Urothelium cell line (cell line): ENCODE data around the gene MYO5A.
"Not testable (repeated sequence)": the region's sequence is repeated elsewhere in the genome, so short reads cannot be mapped to it uniquely, and the experiment has no call there.

Experiments
- DNase-seq: peaks from one replicate; pipeline ENCODE4 v3.0.0; 2011; ENCODE audit warnings: low spot score, mixed read lengths
- FAIRE-seq: peaks from 2 replicates; lab custom pipeline; 2011; peaks lifted over from hg19 to GRCh38; lab: Jason Lieb, UNC

The MYO5A gene

DNA sequence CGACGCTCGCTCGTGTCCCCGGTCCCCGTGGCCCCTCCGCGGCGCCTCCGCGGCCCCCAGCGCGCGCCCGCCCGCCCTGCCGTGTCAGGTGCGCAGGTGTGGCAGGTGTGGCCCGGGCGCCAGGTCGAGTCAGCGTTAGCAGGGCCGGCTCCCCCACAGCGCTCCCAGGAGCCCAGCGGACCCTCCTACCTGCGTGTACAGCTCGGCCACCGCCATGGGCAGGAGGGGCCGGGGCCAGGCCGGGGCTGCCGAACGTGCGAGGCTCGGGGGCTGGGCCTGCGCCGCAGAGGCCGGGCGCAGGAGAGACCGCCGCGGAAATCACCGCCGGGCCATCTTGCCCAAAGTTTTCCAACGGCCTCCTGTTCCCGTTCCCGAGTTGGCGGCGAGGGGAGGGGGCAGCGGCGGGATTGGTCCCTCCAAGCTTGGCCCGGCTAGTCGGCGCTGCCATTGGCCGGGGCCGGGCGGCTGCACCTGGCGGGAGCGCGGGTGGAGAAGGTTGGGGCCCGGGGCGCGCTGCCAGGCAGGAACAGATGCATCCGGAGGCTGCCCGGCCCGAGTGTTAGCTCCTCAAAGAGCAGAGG is 233.2 kb downstream of the MYO5A start, which contains the start of gene MYO5C:
Gene MYO5C (minus strand): TSS at position 384 of the 581 bp plus-strand sequence. CDS start 168 bp downstream, at position 216.
- no peak for DNase-seq
- FAIRE-seq, result no peak

DNA sequence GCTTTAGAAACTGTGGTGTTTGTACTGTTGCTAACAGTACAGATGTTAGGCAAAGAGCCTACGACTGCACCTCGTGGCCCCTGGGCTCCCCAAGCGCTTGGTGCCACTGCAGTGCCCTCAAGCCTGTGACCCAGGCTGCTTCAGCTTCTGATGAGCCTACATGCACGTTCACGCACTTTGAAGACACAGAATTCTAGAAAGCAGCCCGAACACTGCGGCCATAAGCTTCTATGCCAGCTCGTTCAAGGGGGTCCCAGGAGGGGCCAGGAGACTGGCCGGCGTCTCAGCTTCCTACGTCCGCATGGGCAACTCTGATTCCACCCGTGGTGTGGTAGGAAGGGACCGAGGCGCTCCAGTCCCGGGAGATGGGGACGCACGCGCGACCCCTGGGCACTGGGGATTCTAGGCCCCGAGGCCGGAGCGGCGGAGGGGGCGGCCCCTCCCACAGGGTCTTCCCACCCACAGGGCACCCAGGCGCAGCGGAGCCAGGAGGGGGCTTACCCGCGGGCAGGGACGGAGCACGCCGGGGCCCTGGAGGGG is 233.7 kb downstream of the MYO5A start:
- FAIRE-seq (no peak), DNase-seq (no peak)

DNA sequence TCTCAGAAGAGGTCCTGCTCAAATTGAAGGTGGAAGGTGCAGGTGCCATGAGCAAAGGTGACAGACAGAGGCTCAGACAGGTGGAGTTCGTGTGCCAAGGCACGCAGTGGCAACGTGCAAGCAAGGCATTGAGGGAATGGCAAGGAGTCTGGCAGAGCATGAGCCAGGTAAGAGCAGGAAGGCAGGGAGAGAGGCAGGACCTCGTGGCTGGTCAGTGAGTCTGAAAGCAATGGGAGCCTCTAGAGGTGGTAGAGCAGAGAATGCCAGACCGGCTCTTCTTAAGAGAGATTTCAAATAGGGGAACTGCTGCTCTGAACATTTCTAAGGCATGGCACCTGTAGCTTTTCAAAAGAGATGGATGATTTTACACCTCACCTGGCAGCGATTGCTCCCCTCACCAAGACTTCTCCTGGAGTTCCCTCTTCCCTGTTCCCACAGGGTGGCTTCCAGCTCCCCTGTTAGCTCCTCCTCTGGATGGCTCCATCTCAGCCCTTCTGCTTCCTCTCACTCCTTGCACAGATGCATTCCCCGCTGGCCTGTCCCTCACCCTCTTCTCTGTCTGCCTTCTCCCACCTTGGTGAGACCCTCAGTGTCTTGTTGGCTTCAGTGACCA is 235.8 kb downstream of the MYO5A start:
- DNase-seq, result no peak
- FAIRE-seq, result no peak

DNA sequence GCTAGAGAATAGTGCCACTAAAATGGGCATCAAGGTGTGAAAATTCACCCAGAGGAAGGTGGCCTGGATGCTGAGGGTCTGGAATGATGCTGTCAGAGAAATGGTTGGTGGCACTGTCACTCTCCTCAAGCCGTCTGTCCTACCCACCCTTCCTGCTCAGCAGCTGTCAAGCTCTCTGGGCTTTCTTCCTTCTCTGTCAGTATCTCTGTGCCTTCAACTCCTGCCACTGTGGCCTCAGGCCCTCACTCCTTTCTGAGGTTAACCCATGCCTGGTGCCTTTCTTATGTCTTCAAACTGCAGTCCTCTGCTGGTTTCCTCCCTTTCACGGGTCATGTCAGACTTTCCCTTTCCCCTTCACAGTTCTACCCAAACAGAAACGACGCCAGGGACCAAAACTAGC is 237.5 kb downstream of the MYO5A start:
- no peak for FAIRE-seq
- DNase-seq, result no peak

DNA sequence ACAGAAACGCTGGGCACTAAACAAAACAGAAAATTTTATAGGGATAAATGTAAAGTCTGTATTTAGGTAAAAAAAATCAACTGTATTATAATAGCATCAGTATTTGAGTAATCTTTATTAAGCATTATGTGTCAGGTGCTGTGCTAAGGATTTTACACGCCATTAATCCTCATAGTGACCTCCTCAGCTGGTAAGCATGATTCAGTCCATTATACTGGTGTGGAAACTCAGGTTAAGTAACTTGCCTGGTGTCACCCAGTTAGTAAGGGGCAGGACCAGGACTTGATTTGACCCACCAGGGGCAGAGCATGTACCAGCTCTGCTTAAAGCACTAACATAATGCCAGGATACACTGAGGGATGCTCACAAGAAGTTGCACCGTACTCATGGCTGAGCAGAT is 237.9 kb downstream of the MYO5A start:
- no peak for DNase-seq
- FAIRE-seq, result no peak

DNA sequence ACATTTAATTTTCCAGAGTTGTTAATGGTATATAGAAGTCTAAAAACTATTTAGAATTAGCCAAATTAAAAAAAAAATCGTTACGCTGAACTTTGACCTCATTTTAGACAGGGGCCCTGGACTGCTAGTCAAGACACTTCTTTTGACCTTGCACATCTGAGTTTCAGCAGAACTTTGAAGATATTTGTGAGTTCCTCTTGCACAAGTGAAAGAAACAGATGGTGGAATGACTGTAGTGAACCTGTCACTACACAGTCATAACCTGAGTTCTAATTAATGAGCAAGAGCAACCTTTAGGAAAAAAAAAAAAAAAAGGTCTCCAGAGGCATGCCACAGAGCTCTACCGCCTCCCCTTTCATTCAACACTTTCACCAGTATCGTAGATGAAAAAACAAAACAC is 238.4 kb downstream of the MYO5A start:
- no peak for FAIRE-seq
- DNase-seq, result no peak

DNA sequence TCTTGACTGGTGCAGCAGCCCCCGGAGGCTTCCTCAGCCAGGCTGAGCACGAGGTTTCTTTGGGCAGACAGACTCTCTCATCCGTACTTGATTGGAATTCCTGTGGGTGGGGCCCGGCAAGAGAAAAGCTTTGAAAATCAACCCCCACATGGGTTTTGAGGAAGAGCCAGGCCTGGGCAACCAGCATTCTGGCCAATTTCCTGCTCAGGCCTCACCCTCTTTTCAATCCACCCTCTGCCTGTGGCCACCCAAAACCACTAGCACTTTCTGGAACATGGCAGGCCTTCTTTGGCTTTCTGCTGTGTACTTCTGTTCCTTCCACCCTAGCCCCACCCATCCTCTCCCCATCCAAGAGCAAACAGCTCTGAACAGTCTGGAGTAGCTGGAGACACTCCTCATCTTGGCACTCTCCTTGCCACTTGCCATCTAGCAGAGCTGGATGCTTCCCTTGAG is 239.0 kb downstream of the MYO5A start:
- DNase-seq (peak; percentile 6), FAIRE-seq (no peak)

DNA sequence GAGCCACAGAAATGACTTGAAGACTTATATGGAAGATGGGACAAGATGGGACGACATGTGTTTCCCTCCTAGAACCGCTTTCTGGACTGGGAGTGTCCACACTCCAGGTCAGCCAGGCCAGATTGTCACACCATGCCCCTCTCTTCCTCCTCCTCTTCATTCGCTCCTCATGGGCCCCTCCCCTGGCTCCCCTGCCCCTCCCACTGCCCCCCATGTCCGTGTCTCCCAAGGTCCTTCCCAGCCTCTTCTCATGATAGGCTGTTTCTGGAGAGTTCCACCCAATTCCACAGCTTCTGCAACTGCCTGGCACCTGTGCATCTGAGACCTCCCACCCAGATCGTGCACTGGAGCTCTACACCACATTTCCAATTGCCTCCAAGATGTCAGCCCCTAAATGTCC is 239.7 kb downstream of the MYO5A start:
- FAIRE-seq, result no peak
- DNase-seq, result no peak

DNA sequence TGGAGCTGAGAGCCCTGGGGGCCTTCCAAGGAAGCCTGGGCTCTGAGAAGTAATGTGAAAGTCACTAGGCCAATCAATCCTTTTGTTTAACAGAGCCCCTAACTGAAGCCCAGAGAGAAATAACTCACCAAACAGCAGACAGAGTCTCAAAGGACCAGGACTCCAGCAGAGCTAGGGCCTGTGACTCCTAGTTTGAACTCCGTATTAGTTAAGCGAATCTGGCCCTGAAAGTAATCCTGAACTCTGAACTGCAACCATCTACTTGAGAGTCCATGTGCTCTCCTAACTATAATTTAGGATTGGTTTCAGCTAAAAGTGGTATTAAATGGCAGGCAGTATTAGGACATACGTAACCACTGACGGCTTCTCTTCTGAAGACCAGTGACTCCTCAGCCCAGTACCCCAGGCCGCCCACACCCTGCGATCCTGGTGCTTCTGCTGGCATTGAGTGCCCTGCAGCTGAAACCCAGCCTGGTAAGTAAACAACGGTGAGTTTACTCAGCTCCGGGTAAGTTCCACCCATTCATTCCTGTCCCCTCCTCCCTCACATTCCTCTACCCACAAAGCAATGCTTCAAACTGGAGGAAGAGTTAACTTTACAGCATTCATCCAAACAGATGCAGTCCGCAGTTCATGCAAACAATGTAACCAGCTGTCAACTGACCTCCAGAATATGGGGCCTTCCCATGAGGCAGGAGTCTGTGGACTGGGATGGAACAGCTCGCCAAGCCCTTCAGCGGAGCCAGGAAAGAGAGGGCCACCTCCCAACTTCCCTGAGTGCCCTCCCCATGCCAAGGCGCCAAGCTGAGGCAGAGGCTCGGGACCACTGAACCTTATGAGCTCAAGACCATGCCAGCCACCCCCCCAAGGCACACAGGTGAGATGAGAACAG is 240.4 kb downstream of the MYO5A start:
- DNase-seq (peak; percentile 25), FAIRE-seq (no peak)

DNA sequence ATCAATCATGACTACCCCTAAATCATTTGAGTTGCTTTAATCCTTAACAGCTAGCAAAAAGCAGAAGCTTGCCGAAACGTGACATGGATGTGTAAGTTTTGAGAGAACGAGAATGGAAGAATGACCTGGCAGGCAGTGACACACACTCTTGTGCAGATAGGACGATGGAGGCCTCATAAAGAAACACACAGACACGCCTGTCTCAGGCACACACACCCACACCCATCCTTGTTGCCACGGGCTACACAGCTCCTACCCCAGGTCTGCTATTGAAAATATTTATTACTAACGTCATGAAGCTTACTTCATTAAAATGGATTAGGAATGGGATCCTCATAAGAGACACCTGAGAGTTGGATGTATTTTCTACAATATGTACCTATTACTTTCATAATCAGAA is 241.6 kb downstream of the MYO5A start:
- no peak for DNase-seq
- no peak for FAIRE-seq

DNA sequence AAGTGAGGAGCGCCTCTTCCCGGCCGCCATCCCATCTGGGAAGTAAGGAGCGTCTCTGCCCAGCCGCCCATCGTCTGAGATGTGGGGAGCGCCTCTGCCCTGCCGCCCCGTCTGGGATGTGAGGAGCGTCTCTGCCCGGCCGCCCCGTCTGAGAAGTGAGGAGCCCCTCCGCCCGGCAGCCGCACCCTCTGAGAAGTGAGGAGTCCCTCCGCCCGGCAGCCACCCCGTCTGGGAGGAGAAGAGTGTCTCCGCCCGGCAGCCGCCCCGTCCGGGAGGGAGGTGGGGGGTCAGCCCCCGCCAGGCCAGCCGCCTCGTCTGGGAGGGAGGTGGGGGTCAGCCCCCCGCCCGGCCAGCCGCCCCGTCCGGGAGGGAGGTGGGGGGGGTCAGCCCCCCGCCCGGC is 242.7 kb downstream of the MYO5A start:
- FAIRE-seq, DNase-seq: not testable (repeated sequence)

DNA sequence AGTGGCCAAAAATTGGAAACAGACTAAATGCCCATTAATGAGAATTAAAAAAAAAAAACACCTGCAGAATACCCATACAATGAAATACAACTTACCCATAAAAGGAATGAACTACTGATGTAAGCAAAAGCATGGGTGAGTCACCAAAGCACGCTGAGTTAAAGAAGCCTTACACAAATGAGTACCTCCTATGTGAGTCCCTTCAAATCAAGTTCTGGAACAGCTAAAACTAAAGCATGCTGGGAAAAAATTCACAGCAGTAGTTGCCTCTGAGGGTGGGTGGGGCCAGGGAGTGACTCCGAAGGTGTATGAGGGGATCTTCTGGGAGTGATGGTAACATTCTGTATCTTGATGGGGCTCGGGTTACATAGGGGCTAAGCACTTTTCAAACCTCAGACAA is 244.5 kb downstream of the MYO5A start:
- DNase-seq (no peak), FAIRE-seq (no peak)

DNA sequence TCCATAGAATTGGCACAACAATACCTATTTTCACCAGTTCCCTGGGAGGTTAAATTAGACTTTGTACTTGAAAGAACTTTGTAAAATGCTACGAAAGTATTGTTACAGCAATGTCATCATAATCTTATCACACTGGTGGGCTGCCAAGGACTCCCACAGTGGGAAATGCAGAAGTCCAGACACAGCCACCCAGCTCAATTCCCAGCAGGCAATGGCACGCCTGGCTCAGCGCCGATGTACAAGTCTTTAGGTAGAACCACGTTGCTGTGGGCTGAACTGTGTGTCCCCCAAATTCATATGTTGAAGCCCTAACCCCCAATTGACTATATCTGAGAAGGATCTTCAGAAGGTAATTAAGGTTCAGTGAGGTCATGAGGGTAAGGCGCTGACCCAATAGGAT is 245.4 kb downstream of the MYO5A start:
- no peak for FAIRE-seq
- DNase-seq, result no peak

DNA sequence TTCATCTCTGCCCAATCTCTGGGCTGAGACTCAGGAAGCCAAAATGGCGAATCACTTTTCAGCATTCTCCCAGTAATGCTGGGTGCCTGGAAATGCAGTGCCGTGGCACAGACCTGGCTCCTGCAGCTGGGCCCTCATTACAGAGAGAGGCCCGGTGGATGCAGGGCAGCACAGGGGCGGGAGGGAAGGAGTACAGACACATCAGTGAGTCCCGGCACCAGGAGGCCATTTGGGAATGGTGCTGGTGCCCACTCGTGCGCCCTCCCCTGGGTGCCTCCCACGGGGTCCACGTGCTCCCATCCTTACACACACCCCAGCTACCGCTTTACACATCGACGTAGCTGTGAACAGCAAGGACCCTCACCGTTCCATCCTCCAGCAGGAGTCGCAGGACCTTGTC is 246.3 kb downstream of the MYO5A start:
- DNase-seq (no peak), FAIRE-seq (no peak)

DNA sequence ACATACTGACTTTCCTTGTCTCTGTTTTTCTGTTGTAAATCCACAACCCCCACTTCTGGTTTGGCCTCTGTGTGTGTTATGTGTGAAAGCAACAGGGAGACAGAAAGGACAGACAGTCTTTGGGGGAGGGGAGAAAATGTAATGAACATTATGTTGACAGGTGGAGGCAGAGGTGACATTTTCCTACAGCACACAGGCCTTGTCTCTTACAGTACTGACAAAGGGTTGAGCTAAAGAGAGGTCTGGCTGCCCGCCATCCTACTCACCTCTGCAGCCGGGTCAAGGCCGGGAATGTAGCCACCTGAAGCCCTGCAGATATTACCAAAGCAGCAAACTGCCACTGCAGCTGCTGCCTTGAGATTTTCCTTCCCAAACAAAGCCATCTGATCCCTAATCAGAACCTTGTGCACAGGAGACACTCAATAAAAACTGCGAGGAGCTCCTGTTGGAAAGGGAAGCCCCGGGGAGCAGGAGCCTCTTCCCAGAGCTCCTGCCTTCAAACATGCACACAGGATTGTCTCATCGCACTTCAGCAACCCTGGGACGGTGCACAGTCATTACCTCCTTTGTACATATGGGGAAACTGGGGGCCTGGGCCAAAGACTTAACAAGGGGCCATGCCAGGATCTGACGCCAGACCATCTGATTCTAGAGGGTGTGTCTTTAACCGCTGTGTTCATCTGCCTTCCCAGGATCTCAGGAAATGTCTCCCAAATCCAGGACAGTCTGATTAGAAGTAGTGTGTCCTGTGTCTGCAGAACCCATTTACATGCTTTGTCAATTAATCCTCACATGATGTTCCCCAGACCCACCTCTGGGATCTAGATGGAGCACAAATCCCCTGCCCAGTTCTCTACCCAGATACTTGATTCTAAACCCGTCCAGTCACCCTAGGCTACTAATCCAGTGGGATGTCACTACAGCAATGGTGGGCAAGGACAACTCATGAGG is 247.3 kb downstream of the MYO5A start:
- no peak for DNase-seq
- no peak for FAIRE-seq

DNA sequence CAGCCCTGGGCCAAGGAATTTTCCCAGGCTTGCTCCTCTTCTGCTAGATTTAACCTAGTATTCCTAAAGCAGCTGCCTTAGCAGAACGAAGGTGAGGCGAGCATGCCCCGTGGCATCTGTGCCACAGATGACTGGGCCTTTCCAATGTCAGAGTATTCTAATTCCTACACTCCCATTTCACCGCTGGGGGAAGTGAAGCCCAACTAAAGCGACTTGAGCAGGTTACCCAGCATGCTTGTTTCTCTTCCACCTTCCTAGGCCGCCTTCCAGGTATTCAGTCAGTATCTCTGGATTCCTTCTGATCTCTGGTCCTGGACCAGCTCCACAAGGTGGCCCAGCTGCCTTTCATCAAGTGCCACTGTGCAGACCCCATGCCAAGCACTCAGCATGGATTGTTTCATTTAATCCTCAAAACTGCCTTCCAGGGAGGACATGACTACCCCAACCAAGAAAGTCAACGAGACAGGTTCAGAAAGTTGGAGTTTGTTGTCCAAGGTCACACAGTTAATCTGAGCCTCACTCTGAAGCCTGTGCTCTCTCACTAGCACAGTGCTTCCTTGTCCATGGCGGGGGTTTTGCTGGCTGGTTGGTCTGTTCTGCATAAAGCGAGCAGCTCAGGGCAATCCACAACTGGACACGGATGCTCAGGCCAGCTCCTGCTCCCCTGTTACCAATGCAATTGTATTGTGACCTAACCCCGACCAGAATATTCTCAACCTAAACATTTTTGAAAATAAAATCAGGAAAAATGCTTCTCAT is 248.2 kb downstream of the MYO5A start:
- DNase-seq (no peak), FAIRE-seq (no peak)

DNA sequence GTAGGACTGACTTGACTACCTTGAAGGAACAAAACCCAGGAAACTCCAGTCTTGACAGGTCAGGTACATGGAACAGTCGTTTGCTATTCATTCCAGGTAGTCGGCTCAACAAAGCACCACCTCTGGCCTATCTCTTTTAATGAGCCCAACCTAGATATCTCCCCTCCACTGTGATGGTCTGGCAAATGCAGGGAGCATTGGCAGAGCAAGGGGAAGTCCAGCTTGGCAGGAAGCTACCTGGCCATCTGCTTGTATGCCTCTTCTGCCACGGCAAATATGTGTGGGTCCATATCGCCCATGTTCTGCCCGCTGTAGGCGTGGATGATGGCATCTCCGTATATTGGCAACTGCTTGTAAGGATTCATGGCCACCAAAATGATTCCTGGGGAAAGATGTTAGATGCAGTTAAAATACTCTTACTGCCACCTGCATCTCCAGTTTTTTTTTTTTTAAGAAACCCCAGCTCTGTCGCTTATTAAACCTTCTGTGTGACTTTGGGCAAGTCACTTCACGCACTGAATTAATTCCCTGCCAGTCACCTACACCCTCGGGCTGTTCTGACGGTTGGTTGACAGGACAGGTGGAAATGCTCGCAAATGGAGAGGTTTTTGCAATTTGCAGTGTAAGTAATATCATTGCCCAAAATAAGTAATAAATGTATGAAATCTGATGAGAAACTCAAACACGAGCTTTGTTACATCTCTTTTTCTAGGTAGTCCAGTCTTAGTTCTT is 249.9 kb downstream of the MYO5A start:
- FAIRE-seq, result no peak
- DNase-seq, result no peak

DNA sequence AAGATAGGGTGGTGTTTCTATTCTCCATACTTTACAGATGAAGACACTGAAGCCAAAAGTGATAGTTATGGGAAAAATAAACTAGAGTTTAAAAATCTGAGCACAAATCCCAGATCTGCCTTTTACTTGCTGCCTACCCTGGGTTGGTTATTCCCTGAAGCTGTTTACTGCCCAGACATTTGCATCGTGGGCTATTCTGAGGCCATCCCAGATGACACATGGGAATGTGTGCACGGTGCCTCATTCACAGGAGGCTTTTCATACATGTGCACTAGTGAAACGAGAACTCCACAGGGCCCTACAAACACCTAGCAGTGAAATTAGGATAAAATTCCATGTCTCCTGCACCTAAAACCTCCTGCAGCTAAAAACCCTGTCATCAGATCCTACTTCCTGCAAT is 250.5 kb downstream of the MYO5A start:
- no peak for FAIRE-seq
- DNase-seq, result no peak

DNA sequence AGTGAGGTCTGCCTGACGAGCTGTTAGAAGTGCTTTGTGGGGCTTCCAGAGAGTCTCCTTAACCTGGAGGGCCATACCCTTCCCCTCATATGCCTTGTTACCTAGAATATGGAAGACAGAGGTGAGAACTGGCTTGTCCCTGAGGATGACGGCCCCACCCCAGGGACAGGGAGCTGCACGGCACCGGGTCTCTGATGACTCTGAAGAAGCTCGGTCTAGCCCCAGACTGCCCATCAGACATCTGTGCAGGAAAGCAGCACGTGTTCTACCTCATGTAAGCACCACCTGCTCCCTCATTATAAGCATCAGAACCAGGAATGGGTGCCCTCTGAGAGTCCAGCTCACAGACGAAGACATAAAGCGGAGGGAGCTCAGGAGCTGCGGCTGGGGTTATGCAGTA is 251.1 kb downstream of the MYO5A start:
- no peak for DNase-seq
- FAIRE-seq, result no peak
